H1 (cell line): ENCODE data around the gene SKP1. TPM values are rescaled to one million over a fixed set of nuclear protein-coding genes. Genes with fewer than 3 reads are reported as not detected.

ENCODE experiments used
- CTCF ChIA-PET: fragments of 300-600 bp; sonication (Branson Sonifier 250); formaldehyde crosslinking; loops from one replicate; lab custom pipeline; 2021; ENCODE audit not compliant: partially characterized antibody; lab: Charles Lee
- POLR2A ChIA-PET: fragments of 300-600 bp; sonication (Branson Sonifier 250); formaldehyde crosslinking; loops from one replicate; lab custom pipeline; 2021; ENCODE audit warnings: inconsistent platforms; ENCODE audit not compliant: partially characterized antibody; lab: Charles Lee
- DNase-seq, 2 experiments: peaks; one replicate each; pipeline versions ENCODE4 v3.0.0 to v3.0.0-alpha.2; 2010 to 2022; ENCODE audit warnings: low spot score in 2 of 2, low read depth in 1 of 2, mixed read lengths in 1 of 2
- FAIRE-seq: peaks from 2 replicates; lab custom pipeline; 2011; peaks lifted over from hg19 to GRCh38; lab: Jason Lieb, UNC
- H2AFZ ChIP-seq: 2 replicates; pipeline ENCODE4 v1.8.1; 2012; ENCODE audit warnings: low read length, inconsistent platforms
- H2AK5ac ChIP-seq: 2 replicates; pipeline ENCODE4 v1.6.1; 2013; ENCODE audit warnings: low read depth, low read length
- H2BK120ac ChIP-seq: replicated peaks from 2 replicates; pipeline ENCODE3; 2013; ENCODE audit warnings: low read depth, low read length, inconsistent platforms
- H2BK12ac ChIP-seq: 2 replicates; pipeline ENCODE4 v1.6.1; 2013; ENCODE audit warnings: low read depth, low read length
- H2BK15ac ChIP-seq: 2 replicates; pipeline ENCODE4 v1.6.1; 2013; ENCODE audit warnings: low read length
- H2BK20ac ChIP-seq: 2 replicates; pipeline ENCODE4 v1.6.1; 2013; ENCODE audit warnings: low read length
- H2BK5ac ChIP-seq: 2 replicates; pipeline ENCODE4 v1.6.1; 2013; ENCODE audit warnings: low read depth, low read length
- H3K14ac ChIP-seq: 2 replicates; pipeline ENCODE4 v1.6.1; 2013; ENCODE audit warnings: inconsistent platforms; ENCODE audit not compliant: insufficient read length
- H3K18ac ChIP-seq: 2 replicates; pipeline ENCODE4 v1.6.1; 2013; ENCODE audit warnings: low read length; ENCODE audit errors: extremely low read depth
- H3K23ac ChIP-seq: 2 replicates; pipeline ENCODE4 v1.6.1; 2013; ENCODE audit warnings: inconsistent platforms; ENCODE audit not compliant: insufficient read length
- H3K23me2 ChIP-seq: 2 replicates; pipeline ENCODE4 v1.6.1; 2013; ENCODE audit warnings: low read depth, low read length
- H3K27ac ChIP-seq: 2 replicates; pipeline ENCODE4 v1.6.1; 2011; ENCODE audit warnings: low read depth, low read length, inconsistent platforms
- H3K27me3 ChIP-seq, 4 experiments: replicated peaks in 1 of 4; 1 replicate in 1 of 4; 2 replicates in 3 of 4; pipeline versions ENCODE4 v1.6.1 to v1.8.1; 2011 to 2013; ENCODE audit warnings: low read length in 3 of 4, mild to moderate bottlenecking in 3 of 4, inconsistent platforms in 2 of 4, mixed read lengths in 2 of 4, moderate library complexity in 1 of 4; ENCODE audit not compliant: control insufficient read depth in 3 of 4, insufficient read depth in 3 of 4; ENCODE audit errors: extremely low read depth in 1 of 4
- H3K36me3 ChIP-seq, 4 experiments: 2 replicates each; pipeline versions ENCODE4 v1.6.1 to v1.8.1; 2011 to 2013; ENCODE audit warnings: mild to moderate bottlenecking in 4 of 4, low read length in 3 of 4, moderate library complexity in 2 of 4, control low read depth in 1 of 4, inconsistent platforms in 1 of 4; ENCODE audit not compliant: insufficient read depth in 4 of 4, control insufficient read depth in 2 of 4
- H3K4ac ChIP-seq: replicated peaks from 2 replicates; pipeline ENCODE3; 2013; ENCODE audit warnings: low read length, low read depth, mixed read lengths, inconsistent platforms; ENCODE audit not compliant: insufficient read length
- H3K4me1 ChIP-seq, 4 experiments: replicated peaks in 1 of 4; 1 replicate in 1 of 4; 2 replicates in 3 of 4; pipeline versions ENCODE4 v1.6.1 to v1.8.1; 2011 to 2013; ENCODE audit warnings: low read length in 3 of 4, inconsistent platforms in 2 of 4, mixed read lengths in 1 of 4; ENCODE audit not compliant: insufficient read depth in 4 of 4, control insufficient read depth in 3 of 4
- H3K4me2 ChIP-seq, 2 experiments: 2 replicates each; pipeline versions ENCODE4 v1.6.1 to v1.8.1; 2011 to 2013; ENCODE audit warnings: low read depth in 2 of 2, low read length in 2 of 2, control low read depth in 1 of 2, inconsistent platforms in 1 of 2, mild to moderate bottlenecking in 1 of 2; ENCODE audit not compliant: insufficient read depth in 1 of 2
- H3K4me3 ChIP-seq, 4 experiments: fragments of 200-600, 300-600 bp in 1 of 4; sonication (generic), shearing (Covaris generic), sonication (Bioruptor Twin) in 1 of 4; 2 replicates each; pipeline versions ENCODE4 v1.5.1 to v1.8.1; 2011 to 2016; ENCODE audit warnings: low read length in 4 of 4, low read depth in 3 of 4, control low read depth in 2 of 4, inconsistent platforms in 2 of 4, mild to moderate bottlenecking in 2 of 4, mixed read lengths in 1 of 4, moderate library complexity in 1 of 4; ENCODE audit not compliant: insufficient read depth in 2 of 4; ENCODE audit errors: extremely low read depth in 1 of 4
- H3K56ac ChIP-seq: replicated peaks from 2 replicates; pipeline ENCODE3; 2013; ENCODE audit warnings: low read depth, mild to moderate bottlenecking, mixed read lengths, low read length, inconsistent platforms; ENCODE audit not compliant: insufficient read length
- H3K79me1 ChIP-seq: 2 replicates; pipeline ENCODE4 v1.6.1; 2013; ENCODE audit warnings: low read depth, low read length, control low read depth
- H3K79me2 ChIP-seq, 2 experiments: 2 replicates each; pipeline versions ENCODE4 v1.6.1 to v1.8.1; 2012 to 2013; ENCODE audit warnings: low read length in 2 of 2, mild to moderate bottlenecking in 2 of 2, inconsistent platforms in 1 of 2; ENCODE audit not compliant: insufficient read depth in 2 of 2, control insufficient read depth in 1 of 2
- H3K9ac ChIP-seq, 4 experiments: replicated peaks in 1 of 4; 1 replicate in 1 of 4; 2 replicates in 3 of 4; pipeline versions ENCODE4 v1.6.1 to v1.8.1; 2011 to 2013; ENCODE audit warnings: low read depth in 3 of 4, low read length in 3 of 4, control low read depth in 2 of 4, mild to moderate bottlenecking in 2 of 4, moderate library complexity in 2 of 4, inconsistent platforms in 1 of 4; ENCODE audit errors: extremely low read depth in 1 of 4
- H3K9me3 ChIP-seq, 2 experiments: 2 replicates each; pipeline versions ENCODE4 v1.6.1 to v1.8.1; 2012 to 2013; ENCODE audit warnings: mild to moderate bottlenecking in 2 of 2, moderate library complexity in 2 of 2, control low read depth in 1 of 2, inconsistent platforms in 1 of 2, low read depth in 1 of 2, low read length in 1 of 2, mixed read lengths in 1 of 2; ENCODE audit not compliant: insufficient read depth in 2 of 2
- H4K20me1 ChIP-seq, 2 experiments: replicated peaks in 1 of 2; 2 replicates each; pipeline versions ENCODE3 to v1.8.1; 2011 to 2013; ENCODE audit warnings: inconsistent platforms in 2 of 2, low read length in 2 of 2, mild to moderate bottlenecking in 1 of 2; ENCODE audit not compliant: insufficient read depth in 2 of 2, control insufficient read depth in 1 of 2
- H4K5ac ChIP-seq: 2 replicates; pipeline ENCODE4 v1.6.1; 2013; ENCODE audit warnings: low read length, low read depth, mixed read lengths, inconsistent platforms; ENCODE audit not compliant: insufficient read length
- H4K8ac ChIP-seq: 2 replicates; pipeline ENCODE4 v1.8.0; 2013; ENCODE audit warnings: mild to moderate bottlenecking, moderate library complexity, low read length, inconsistent platforms; ENCODE audit not compliant: insufficient read depth; ENCODE audit errors: extremely low read depth
- H4K91ac ChIP-seq: replicated peaks from 2 replicates; pipeline ENCODE3; 2013; ENCODE audit warnings: low read length, mixed read lengths, inconsistent platforms; ENCODE audit not compliant: insufficient read length
- CREB1 ChIP-seq: IDR thresholded peaks from 2 replicates; pipeline ENCODE4 v1.6.1; 2012; ENCODE audit warnings: inconsistent platforms
- CTBP2 ChIP-seq: IDR thresholded peaks from 2 replicates; pipeline ENCODE4 v1.7.0; 2011; ENCODE audit warnings: borderline replicate concordance, mild to moderate bottlenecking, moderate library complexity, mixed read lengths, low read length; ENCODE audit not compliant: insufficient read depth, insufficient read length
- HDAC6 ChIP-seq: IDR thresholded peaks from one replicate; pipeline ENCODE4 v1.7.1; 2012; ENCODE audit warnings: low read depth, mild to moderate bottlenecking, inconsistent platforms, low read length, moderate library complexity
- POLR2AphosphoS5 ChIP-seq: IDR thresholded peaks from 2 replicates; pipeline ENCODE4 v1.6.1; 2011; ENCODE audit warnings: low read depth, low read length
- WGBS, 2 experiments: shearing (Covaris generic) in 1 of 2; methylation state at CpG; one replicate each; pipeline versions ENCODE4 v1.1.6 to v1.1.7; 2013 to 2015; ENCODE audit warnings: low lambda C conversion rate in 2 of 2, mixed read lengths in 2 of 2, inconsistent platforms in 1 of 2, low coverage in 1 of 2, missing lambda C conversion rate in 1 of 2; ENCODE audit not compliant: insufficient replicate concordance in 2 of 2, insufficient coverage in 1 of 2, insufficient read length in 1 of 2; ENCODE audit errors: extremely low coverage in 1 of 2, missing lambda C conversion rate in 1 of 2; 5-methylcytosine and 5-hydroxymethylcytosine counted together
- polyA plus RNA-seq, 7 experiments: library from polyadenylated mRNA; depleted of rRNA in 3 of 7; stranded (reverse) in 5 of 7; unstranded in 2 of 7; fragments of >200 nt in 5 of 7; fragments of 200-250 nt in 2 of 7; gene quantifications; 1 replicate in 5 of 7; 2 replicates in 1 of 7; 4 replicates in 1 of 7; pipeline versions ENCODE4 v1.2.1 to v1.2.3, GENCODE V29; 2011 to 2013; ENCODE audit warnings: missing spikeins in 2 of 7, mixed read lengths in 2 of 7
- total RNA-seq: library from RNA; stranded (reverse); fragmentation: NEBNext Ultra II Directional; extraction: Animal tissue kit (Norgen Biotek cat#: 25700); gene quantifications from 2 replicates; pipeline ENCODE4 v1.2.1, GENCODE V29; 2021

Gene SKP1
- total and polyA plus RNA-seq, 2 of the 8 experiments (the other 6 are each of a cell fraction or from before 2014, with no cell fraction given) = 163 to 332 TPM

GRCh38 chr5:134225780-134226440 lies 49.2 kb upstream of the SKP1 start, which contains the start of gene PPP2CA:
PPP2CA (minus strand) TSS chr5:134226073; CDS start chr5:134225861, 212 bp downstream.
- Histone ChIP-seq H2BK5ac (peak within 1 kb of the TSS; percentile 99), H3K23me2 (peaks cover 11% of the 10 kb centered on the region), H4K5ac (peak within 1 kb of the TSS; percentile 99), H3K27ac (peak within 1 kb of the TSS; percentile 100), H2BK20ac (no peak within 1 kb of the TSS), H3K36me3 (peaks cover 0 to 13% (median 1%) of the 10 kb centered on the region in 4 experiments; a peak in 3 of 8 replicates), H3K4me1 (peaks cover 0 to 11% (median 2%) of the 10 kb centered on the region in 4 experiments; a peak in 4 of 7 replicates), H2BK15ac (peak within 1 kb of the TSS; percentile 65; the same call in 1 of the 2 replicates), H3K9ac (peak within 1 kb of the TSS; percentile 99 to 100 (median 100)), H3K79me1 (no peaks in the 10 kb centered on the region), H3K4me3 (peak within 1 kb of the TSS; percentile 91 to 98 (median 96)), H4K20me1 (peaks cover 15 to 29% of the 10 kb centered on the region in 2 experiments), H4K91ac (peak within 1 kb of the TSS; percentile 97), H3K23ac (no peak within 1 kb of the TSS), H3K4me2 (peak within 1 kb of the TSS; percentile 89 to 99), H2BK120ac (peak within 1 kb of the TSS; percentile 91), H2BK12ac (peak within 1 kb of the TSS; percentile 82), H3K79me2 (peaks cover 46 to 60% of the 10 kb centered on the region in 2 experiments), H4K8ac (peak within 1 kb of the TSS; percentile 100), H2AK5ac (0 out of 2 replicates have a peak within 1 kb of the TSS, but pooled peaks have one; percentile 87), H2AFZ (peak within 1 kb of the TSS; percentile 59; the same call in 1 of the 2 replicates), H3K18ac (peak within 1 kb of the TSS; percentile 99), H3K56ac (peak within 1 kb of the TSS; percentile 88), H3K9me3 (no peaks in the 10 kb centered on the region), H3K14ac (no peak within 1 kb of the TSS), H3K4ac (peak within 1 kb of the TSS; percentile 92), H3K27me3 (no peaks in the 10 kb centered on the region)
- ChIA-PET CTCF (interaction anchor here (0.5 to 1.8 kb wide), 14 partner anchors 11 to 366 kb away, joined by 3 to 10 read pairs (median 4); partner anchors contain the start of gene SKP1), POLR2A (interaction anchor here (0.6 to 9.0 kb wide), 44 partner anchors 8 to 521 kb away, joined by 3 to 166 read pairs (median 5); partner anchors contain the start of genes CDKN2AIPNL, SEC24A, SKP1 and UBE2B)
- 1% methylated on average over 56 of the region's 73 CpGs; no CpG with 5 or more reads in 1 of the 2 experiments for WGBS, 2 experiments
- DNase-seq (peak; percentile 99), FAIRE-seq (peak; percentile 69)
- TF ChIP-seq HDAC6 = no peak
- peak; percentile 87 for TF ChIP-seq CREB1
- peak; percentile 14; the same call in 1 of the 2 replicates for TF ChIP-seq POLR2AphosphoS5
- peak; percentile 46 for TF ChIP-seq CTBP2
